Measurements from ENCODE around the gene FBXO42. TPM values are rescaled to one million over a fixed set of nuclear protein-coding genes. Genes with fewer than 3 reads are reported as not detected.
"Not testable (repeated sequence)": the region's sequence is repeated elsewhere in the genome, so short reads cannot be mapped to it uniquely, and the experiment has no call there.

FBXO42 gene
- total RNA-seq, 1 donor from 2014 or later, result 25.6 TPM

DNA sequence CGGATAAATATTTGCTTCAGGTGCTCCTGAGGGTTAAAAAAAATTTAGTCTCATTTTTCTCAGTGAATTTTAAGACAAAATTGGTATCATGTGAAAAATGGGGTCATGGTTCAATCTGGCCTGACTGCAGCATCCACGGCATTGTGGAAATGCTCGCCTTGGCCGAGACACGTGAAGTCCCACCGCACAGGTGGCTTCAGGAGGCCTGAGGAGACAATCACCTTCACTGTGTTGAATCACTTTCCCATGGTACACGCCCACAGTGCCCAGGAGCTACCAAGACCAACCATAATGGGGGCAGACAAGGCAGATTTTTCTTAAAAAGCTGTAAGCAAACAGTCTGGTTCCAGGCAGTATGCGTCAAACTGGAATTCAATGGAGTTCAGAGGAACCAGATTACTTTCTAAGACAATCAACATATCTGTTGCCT, 104.3 kb downstream of the FBXO42 start:
- Mint-ChIP-seq H3K27ac (ENCODE audit: unreplicated experiment) (peak overlapping the region; percentile 79), H3K4me1 (ENCODE audit: low read depth, unreplicated experiment) (peaks cover 23% of the 10 kb centered on the region), H3K9me3 (ENCODE audit: unreplicated experiment) (no peaks in the 10 kb centered on the region), H3K4me3 (ENCODE audit: unreplicated experiment) (no peak overlapping the region), H3K27me3 (ENCODE audit: low read depth, unreplicated experiment) (no peaks in the 10 kb centered on the region), H3K36me3 (ENCODE audit: low read depth, unreplicated experiment) (peaks cover 22% of the 10 kb centered on the region)
- Histone ChIP-seq H3K4me2 (ENCODE audit: low read length) (no peak overlapping the region), H3K4me1 (ENCODE audit: insufficient read depth, low read length) (peaks cover 20% of the 10 kb centered on the region), H3K4me3 (ENCODE audit: insufficient read depth, low read depth, low read length) (no peak overlapping the region), H4K20me1 (ENCODE audit: insufficient read depth, low read length) (peaks cover 19% of the 10 kb centered on the region), H3K9ac (ENCODE audit: low read length) (no peak overlapping the region), H3K27ac (ENCODE audit: low read depth, low read length) (no peak overlapping the region), H3K27me3 (ENCODE audit: insufficient read depth, low read length) (no peaks in the 10 kb centered on the region), H3K36me3 (ENCODE audit: insufficient read depth, low read length) (peaks cover 22% of the 10 kb centered on the region), H3K9me3 (ENCODE audit: insufficient read depth, low read depth, low read length) (no peaks in the 10 kb centered on the region), H3K79me2 (ENCODE audit: insufficient read depth, low read length) (no peaks in the 10 kb centered on the region), H2AFZ (ENCODE audit: low read depth, low read length) (no peak overlapping the region)
- no peak for FAIRE-seq
- no peak for DNase-seq (ENCODE audit: low read depth)
- TF ChIP-seq EZH2 (IDR thresholded peaks at IDR 0.05; ENCODE audit: insufficient read depth, low read length), result no peak
- TF ChIP-seq, protein P1, sequence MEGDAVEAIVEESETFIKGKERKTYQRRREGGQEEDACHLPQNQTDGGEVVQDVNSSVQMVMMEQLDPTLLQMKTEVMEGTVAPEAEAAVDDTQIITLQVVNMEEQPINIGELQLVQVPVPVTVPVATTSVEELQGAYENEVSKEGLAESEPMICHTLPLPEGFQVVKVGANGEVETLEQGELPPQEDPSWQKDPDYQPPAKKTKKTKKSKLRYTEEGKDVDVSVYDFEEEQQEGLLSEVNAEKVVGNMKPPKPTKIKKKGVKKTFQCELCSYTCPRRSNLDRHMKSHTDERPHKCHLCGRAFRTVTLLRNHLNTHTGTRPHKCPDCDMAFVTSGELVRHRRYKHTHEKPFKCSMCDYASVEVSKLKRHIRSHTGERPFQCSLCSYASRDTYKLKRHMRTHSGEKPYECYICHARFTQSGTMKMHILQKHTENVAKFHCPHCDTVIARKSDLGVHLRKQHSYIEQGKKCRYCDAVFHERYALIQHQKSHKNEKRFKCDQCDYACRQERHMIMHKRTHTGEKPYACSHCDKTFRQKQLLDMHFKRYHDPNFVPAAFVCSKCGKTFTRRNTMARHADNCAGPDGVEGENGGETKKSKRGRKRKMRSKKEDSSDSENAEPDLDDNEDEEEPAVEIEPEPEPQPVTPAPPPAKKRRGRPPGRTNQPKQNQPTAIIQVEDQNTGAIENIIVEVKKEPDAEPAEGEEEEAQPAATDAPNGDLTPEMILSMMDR (IDR thresholded peaks at IDR 0.05; ENCODE audit: insufficient read depth, low read depth, low read length), result no peak

DNA sequence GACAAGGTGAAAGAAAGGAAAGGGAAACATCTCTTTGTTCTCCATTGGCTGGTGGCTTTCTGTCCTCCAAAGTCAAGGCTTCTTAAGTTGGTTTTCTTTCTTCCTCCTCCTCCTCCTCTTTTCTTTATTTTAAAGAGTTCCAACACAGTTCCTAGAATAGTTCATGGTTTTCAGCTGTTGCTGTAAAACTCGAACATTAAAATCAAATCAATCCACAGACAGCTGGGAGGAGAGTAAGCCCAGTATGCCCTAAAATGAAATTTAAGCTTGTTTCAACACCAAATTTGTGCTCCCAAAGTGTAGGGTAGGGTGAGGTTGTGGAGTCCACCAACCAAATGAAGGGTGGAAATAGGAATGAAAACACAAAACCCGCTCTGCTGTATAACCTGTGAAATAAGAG, 104.8 kb downstream of the FBXO42 start:
- H3K27me3 Mint-ChIP-seq (ENCODE audit: low read depth, unreplicated experiment), result no peaks in the 10 kb centered on the region
- FAIRE-seq, result no peak

DNA sequence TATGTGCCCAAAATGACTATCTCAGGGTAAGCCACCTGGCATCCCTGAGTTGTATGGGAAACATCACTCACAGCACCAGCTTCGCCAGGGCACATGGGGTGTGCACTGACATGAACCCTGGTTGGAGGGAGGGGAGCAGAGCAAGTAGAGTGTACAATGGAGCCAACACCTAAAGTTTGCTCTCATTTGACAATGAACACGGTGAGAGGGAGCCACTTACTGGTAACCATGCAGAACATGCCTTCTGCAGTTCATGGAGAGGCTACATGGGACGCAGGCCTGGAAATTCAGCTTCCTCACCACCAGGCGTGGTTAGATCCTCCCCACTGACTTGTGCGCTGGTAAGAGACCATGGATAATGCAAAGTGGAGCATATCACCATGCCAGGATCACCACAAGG, 105.3 kb downstream of the FBXO42 start:
- Histone ChIP-seq H3K9ac (ENCODE audit: low read length) (no peak overlapping the region), H3K9me3 (ENCODE audit: insufficient read depth, low read depth, low read length) (no peaks in the 10 kb centered on the region), H2AFZ (ENCODE audit: low read depth, low read length) (no peak overlapping the region), H3K27ac (ENCODE audit: low read depth, low read length) (no peak overlapping the region), H3K4me1 (ENCODE audit: insufficient read depth, low read length) (peaks cover 20% of the 10 kb centered on the region), H3K4me2 (ENCODE audit: low read length) (no peak overlapping the region), H3K36me3 (ENCODE audit: insufficient read depth, low read length) (peaks cover 17% of the 10 kb centered on the region), H3K27me3 (ENCODE audit: insufficient read depth, low read length) (no peaks in the 10 kb centered on the region), H3K79me2 (ENCODE audit: insufficient read depth, low read length) (no peaks in the 10 kb centered on the region), H4K20me1 (ENCODE audit: insufficient read depth, low read length) (peaks cover 19% of the 10 kb centered on the region), H3K4me3 (ENCODE audit: insufficient read depth, low read depth, low read length) (no peak overlapping the region)
- Mint-ChIP-seq H3K4me1 (ENCODE audit: low read depth, unreplicated experiment) (peaks cover 23% of the 10 kb centered on the region), H3K27ac (ENCODE audit: unreplicated experiment) (no peak overlapping the region), H3K27me3 (ENCODE audit: low read depth, unreplicated experiment) (no peaks in the 10 kb centered on the region), H3K9me3 (ENCODE audit: unreplicated experiment) (no peaks in the 10 kb centered on the region), H3K4me3 (ENCODE audit: unreplicated experiment) (no peak overlapping the region), H3K36me3 (ENCODE audit: low read depth, unreplicated experiment) (peaks cover 17% of the 10 kb centered on the region)
- TF ChIP-seq, protein P1 (IDR thresholded peaks at IDR 0.05; ENCODE audit: insufficient read depth, low read depth, low read length), result no peak
- TF ChIP-seq EZH2 (IDR thresholded peaks at IDR 0.05; ENCODE audit: insufficient read depth, low read length), result no peak
- FAIRE-seq (no peak), DNase-seq (ENCODE audit: low read depth) (no peak)

More for the DNA sequence above, 104.8 kb downstream of the FBXO42 start:
- Mint-ChIP-seq H3K4me3 (ENCODE audit: unreplicated experiment) (no peak overlapping the region), H3K27ac (ENCODE audit: unreplicated experiment) (no peak overlapping the region), H3K36me3 (ENCODE audit: low read depth, unreplicated experiment) (peaks cover 18% of the 10 kb centered on the region), H3K9me3 (ENCODE audit: unreplicated experiment) (no peaks in the 10 kb centered on the region), H3K4me1 (ENCODE audit: low read depth, unreplicated experiment) (peaks cover 23% of the 10 kb centered on the region)
- Histone ChIP-seq H3K4me3 (ENCODE audit: insufficient read depth, low read depth, low read length) (no peak overlapping the region), H3K79me2 (ENCODE audit: insufficient read depth, low read length) (no peaks in the 10 kb centered on the region), H3K36me3 (ENCODE audit: insufficient read depth, low read length) (peaks cover 21% of the 10 kb centered on the region), H3K4me2 (ENCODE audit: low read length) (no peak overlapping the region), H3K27me3 (ENCODE audit: insufficient read depth, low read length) (no peaks in the 10 kb centered on the region), H3K9ac (ENCODE audit: low read length) (no peak overlapping the region), H2AFZ (ENCODE audit: low read depth, low read length) (no peak overlapping the region), H3K4me1 (ENCODE audit: insufficient read depth, low read length) (peaks cover 20% of the 10 kb centered on the region), H3K27ac (ENCODE audit: low read depth, low read length) (no peak overlapping the region), H4K20me1 (ENCODE audit: insufficient read depth, low read length) (peaks cover 19% of the 10 kb centered on the region), H3K9me3 (ENCODE audit: insufficient read depth, low read depth, low read length) (no peaks in the 10 kb centered on the region)
- TF ChIP-seq EZH2 (IDR thresholded peaks at IDR 0.05; ENCODE audit: insufficient read depth, low read length), result no peak
- no peak for DNase-seq (ENCODE audit: low read depth)

DNA sequence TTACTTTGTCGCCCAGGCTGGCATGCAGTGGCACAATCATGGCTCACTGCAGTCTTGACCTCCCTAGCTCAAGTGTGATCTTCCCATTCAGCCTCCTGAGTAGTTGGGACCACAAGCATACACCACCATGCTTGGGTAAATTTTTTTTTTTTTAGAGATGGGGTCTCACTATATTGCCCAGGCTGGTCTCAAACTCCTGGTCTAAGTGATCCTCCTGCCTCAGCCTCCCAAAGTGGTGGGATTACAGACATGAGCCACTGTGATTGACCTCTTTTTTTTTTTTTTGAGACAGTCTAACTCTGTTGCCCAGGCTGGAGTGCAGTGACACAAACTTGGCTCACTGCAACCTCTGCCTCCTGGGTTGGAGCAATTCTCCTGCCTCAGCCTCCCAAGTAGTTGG, 106.0 kb downstream of the FBXO42 start:
- not testable (repeated sequence) for H3K27ac Mint-ChIP-seq (ENCODE audit: unreplicated experiment)

More for the DNA sequence above, 106.0 kb downstream of the FBXO42 start:
- not testable (repeated sequence) for H3K4me3 ChIP-seq (ENCODE audit: insufficient read depth, low read depth, low read length); H3K9ac ChIP-seq (ENCODE audit: low read length); H3K79me2 ChIP-seq (ENCODE audit: insufficient read depth, low read length); H3K9me3 Mint-ChIP-seq (ENCODE audit: unreplicated experiment); H3K27me3 Mint-ChIP-seq (ENCODE audit: low read depth, unreplicated experiment); H2AFZ ChIP-seq (ENCODE audit: low read depth, low read length); H3K9me3 ChIP-seq (ENCODE audit: insufficient read depth, low read depth, low read length); H3K4me2 ChIP-seq (ENCODE audit: low read length); H3K27ac ChIP-seq (ENCODE audit: low read depth, low read length); H3K27me3 ChIP-seq (ENCODE audit: insufficient read depth, low read length); H3K4me3 Mint-ChIP-seq (ENCODE audit: unreplicated experiment); FAIRE-seq; DNase-seq (ENCODE audit: low read depth)
- Mint-ChIP-seq H3K36me3 (ENCODE audit: low read depth, unreplicated experiment) (peaks cover 13% of the 10 kb centered on the region), H3K4me1 (ENCODE audit: low read depth, unreplicated experiment) (peaks cover 23% of the 10 kb centered on the region)
- Histone ChIP-seq H3K36me3 (ENCODE audit: insufficient read depth, low read length) (peaks cover 15% of the 10 kb centered on the region), H3K4me1 (ENCODE audit: insufficient read depth, low read length) (peaks cover 20% of the 10 kb centered on the region), H4K20me1 (ENCODE audit: insufficient read depth, low read length) (peaks cover 19% of the 10 kb centered on the region)

Measured in astrocyte (in vitro differentiated cells and primary cell).